H1 (cell line): ENCODE measurements around the gene ERP29.

ENCODE experiments used
- EZH2 ChIP-seq: fragments of 200-600 bp; sonication (generic); IDR thresholded peaks from 2 replicates; pipeline ENCODE4 v1.7.1; 2012; ENCODE audit warnings: low read depth, mild to moderate bottlenecking, moderate library complexity, low read length, inconsistent platforms; ENCODE audit not compliant: severe bottlenecking
- GTF2F1 ChIP-seq: IDR thresholded peaks from 2 replicates; pipeline ENCODE4 v1.6.1; 2012; ENCODE audit warnings: low read depth, low read length, improper control_type of control experiment, borderline replicate concordance
- JUND ChIP-seq: IDR thresholded peaks from 2 replicates; pipeline ENCODE4 v1.6.1; 2011; ENCODE audit warnings: mild to moderate bottlenecking, improper control_type of control experiment, low read length
- NANOG ChIP-seq: IDR thresholded peaks from 2 replicates; pipeline ENCODE4 v1.6.1; 2011; ENCODE audit warnings: low read length, low read depth, mild to moderate bottlenecking, inconsistent platforms; ENCODE audit not compliant: insufficient read depth, poor library complexity, severe bottlenecking
- POLR2A ChIP-seq, 2 experiments: IDR thresholded peaks; 1 replicate in 1 of 2; 2 replicates in 1 of 2; pipeline ENCODE4 v1.6.1; 2011; ENCODE audit warnings: low read depth in 2 of 2, low read length in 2 of 2, mild to moderate bottlenecking in 2 of 2; ENCODE audit errors: control extremely low read depth in 1 of 2
- POLR2AphosphoS5 ChIP-seq: IDR thresholded peaks from 2 replicates; pipeline ENCODE4 v1.6.1; 2011; ENCODE audit warnings: low read depth, low read length
- RNF2 ChIP-seq: fragments of 200-900, 300-1000 bp; sonication (generic); IDR thresholded peaks from 2 replicates; pipeline ENCODE4 v1.7.1; 2016; ENCODE audit warnings: borderline replicate concordance, low read depth, mild to moderate bottlenecking, antibody characterized with exemption, low read length; ENCODE audit not compliant: poor library complexity, severe bottlenecking; ENCODE audit errors: missing control alignments
- TF ChIP-seq, protein P1 (sequence below), 3 experiments: IDR thresholded peaks; 1 replicate in 2 of 3; 2 replicates in 1 of 3; pipeline versions ENCODE4 v1.5.1 to v1.6.1; 2011; ENCODE audit warnings: low read length in 3 of 3, mild to moderate bottlenecking in 3 of 3, inconsistent platforms in 2 of 3, low read depth in 1 of 3, moderate library complexity in 1 of 3; ENCODE audit not compliant: insufficient read depth in 1 of 3; ENCODE audit errors: control extremely low read depth in 1 of 3
- TF ChIP-seq, protein P2 (sequence below): IDR thresholded peaks from 2 replicates; pipeline ENCODE4 v1.6.1; 2012; ENCODE audit warnings: inconsistent platforms

- TF ChIP-seq POLR2AphosphoS5 (no peak), EZH2 (no peak), POLR2A (IDR thresholded peaks at IDR 0.05; ENCODE audit: control extremely low read depth in 1 of 2, low read depth in 2 of 2, low read length in 2 of 2) (no peak), GTF2F1 (no peak), NANOG (no peak), RNF2 (no peak), JUND (no peak)
- TF ChIP-seq, protein P1, sequence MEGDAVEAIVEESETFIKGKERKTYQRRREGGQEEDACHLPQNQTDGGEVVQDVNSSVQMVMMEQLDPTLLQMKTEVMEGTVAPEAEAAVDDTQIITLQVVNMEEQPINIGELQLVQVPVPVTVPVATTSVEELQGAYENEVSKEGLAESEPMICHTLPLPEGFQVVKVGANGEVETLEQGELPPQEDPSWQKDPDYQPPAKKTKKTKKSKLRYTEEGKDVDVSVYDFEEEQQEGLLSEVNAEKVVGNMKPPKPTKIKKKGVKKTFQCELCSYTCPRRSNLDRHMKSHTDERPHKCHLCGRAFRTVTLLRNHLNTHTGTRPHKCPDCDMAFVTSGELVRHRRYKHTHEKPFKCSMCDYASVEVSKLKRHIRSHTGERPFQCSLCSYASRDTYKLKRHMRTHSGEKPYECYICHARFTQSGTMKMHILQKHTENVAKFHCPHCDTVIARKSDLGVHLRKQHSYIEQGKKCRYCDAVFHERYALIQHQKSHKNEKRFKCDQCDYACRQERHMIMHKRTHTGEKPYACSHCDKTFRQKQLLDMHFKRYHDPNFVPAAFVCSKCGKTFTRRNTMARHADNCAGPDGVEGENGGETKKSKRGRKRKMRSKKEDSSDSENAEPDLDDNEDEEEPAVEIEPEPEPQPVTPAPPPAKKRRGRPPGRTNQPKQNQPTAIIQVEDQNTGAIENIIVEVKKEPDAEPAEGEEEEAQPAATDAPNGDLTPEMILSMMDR (IDR thresholded peaks at IDR 0.05; ENCODE audit: control extremely low read depth in 1 of 3, insufficient read depth in 1 of 3, low read depth in 1 of 3, low read length in 3 of 3): no peak
- TF ChIP-seq, protein P2, sequence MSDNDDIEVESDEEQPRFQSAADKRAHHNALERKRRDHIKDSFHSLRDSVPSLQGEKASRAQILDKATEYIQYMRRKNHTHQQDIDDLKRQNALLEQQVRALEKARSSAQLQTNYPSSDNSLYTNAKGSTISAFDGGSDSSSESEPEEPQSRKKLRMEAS: no peak
Measured at GRCh38 chr12:112007945-112008344, 5.3 kb upstream of the ERP29 start.
